K562 (cell line): Measurements from ENCODE around the gene BAG5. TPM values are rescaled to one million over a fixed set of nuclear protein-coding genes. Genes with fewer than 3 reads are reported as not detected.

Source experiments
- BACH1 ChIP-seq: fragments of 200-800 bp; sonication (Bioruptor generic); IDR thresholded peaks from 2 replicates; pipeline ENCODE4 v1.6.1; 2016; ENCODE audit warnings: missing genetic modification characterization, missing compliant biosample characterization
- CEBPG ChIP-seq, 3 experiments: fragments of 200-800 bp in 1 of 3; sonication (Bioruptor generic) in 1 of 3; sonication (generic) in 1 of 3; formaldehyde crosslinking in 1 of 3; IDR thresholded peaks in 2 of 3; conservative IDR thresholded peaks in 1 of 3; 2 replicates each; pipeline versions ENCODE4 v1.6.1 to v1.8.0; 2016 to 2022; ENCODE audit warnings: missing compliant biosample characterization in 2 of 3, missing genetic modification characterization in 2 of 3, mild to moderate bottlenecking in 1 of 3, missing genetic modification reagents in 1 of 3
- FOXK2 ChIP-seq, 2 experiments: fragments of 450-650 bp; IDR thresholded peaks in 1 of 2; conservative IDR thresholded peaks in 1 of 2; 2 replicates each; pipeline ENCODE4 v1.6.1; 2016; ENCODE audit warnings: low read depth in 2 of 2, mild to moderate bottlenecking in 1 of 2
- GABPB2 ChIP-seq: fragments of 250-450 bp; sonication (Bioruptor Pico); conservative IDR thresholded peaks from 2 replicates; pipeline ENCODE4 v1.5.1; 2021; ENCODE audit warnings: mild to moderate bottlenecking
- HNRNPL ChIP-seq: fragments of 200-400 bp; formaldehyde crosslinking; IDR thresholded peaks from 2 replicates; pipeline ENCODE4 v1.6.1; 2017; ENCODE audit warnings: low read depth, mild to moderate bottlenecking, low read length
- KDM5B ChIP-seq: fragments of 200-600 bp; sonication (generic); IDR thresholded peaks from 2 replicates; pipeline ENCODE4 v1.6.1; 2012; ENCODE audit warnings: low read depth, mild to moderate bottlenecking, moderate library complexity, low read length, control low read depth, inconsistent platforms; ENCODE audit not compliant: insufficient replicate concordance
- POLR3G ChIP-seq: IDR thresholded peaks from 2 replicates; pipeline ENCODE4 v1.6.1; 2011; ENCODE audit not compliant: insufficient read length, insufficient replicate concordance; ENCODE audit errors: extremely low read depth
- RAD51 ChIP-seq: fragments of 450-650 bp; IDR thresholded peaks from 2 replicates; pipeline ENCODE4 v1.7.1; 2016; ENCODE audit warnings: low read depth, mild to moderate bottlenecking, borderline replicate concordance
- SIRT6 ChIP-seq: IDR thresholded peaks from one replicate; pipeline ENCODE4 v1.6.1; 2012; ENCODE audit warnings: low read depth, mild to moderate bottlenecking, control low read depth, inconsistent platforms, low read length, moderate library complexity
- THRAP3 ChIP-seq: fragments of 450-650 bp; IDR thresholded peaks from 2 replicates; pipeline ENCODE4 v1.6.1; 2016; ENCODE audit warnings: mild to moderate bottlenecking, inconsistent platforms, borderline replicate concordance
- ZBTB33 ChIP-seq: sonication (generic); formaldehyde crosslinking; IDR thresholded peaks from 2 replicates; pipeline ENCODE4 v1.8.1; 2023; ENCODE audit warnings: mild to moderate bottlenecking, missing genetic modification reagents
- ZNF609 ChIP-seq: sonication (generic); formaldehyde crosslinking; IDR thresholded peaks from 2 replicates; pipeline ENCODE4 v1.8.1; 2023; ENCODE audit warnings: missing genetic modification reagents, mild to moderate bottlenecking, borderline replicate concordance
- polyA plus RNA-seq, 8 experiments: library from polyadenylated mRNA; depleted of rRNA in 4 of 8; stranded (reverse) in 5 of 8; unstranded in 3 of 8; fragments of >200 nt; fragmentation: Nextera tagmentation in 2 of 8; fragmentation: Illumina TruSeq in 1 of 8; extraction: Ambion mirVana in 2 of 8; extraction: Trizol in 1 of 8; gene quantifications; 2 replicates each; pipeline versions ENCODE4 v1.2.1 to v1.2.3, GENCODE V29; 2011 to 2014; ENCODE audit warnings: inconsistent platforms in 1 of 8, missing spikeins in 1 of 8
- total RNA-seq, 7 experiments: library from RNA; depleted of rRNA in 6 of 7; stranded (reverse); fragments of >200 nt in 6 of 7; fragmentation: Illumina TruSeq in 2 of 7; extraction: Trizol in 2 of 7; gene quantifications; 2 replicates each; pipeline versions ENCODE4 v1.2.1 to v1.2.3, GENCODE V29; 2011 to 2021; ENCODE audit warnings: low replicate concordance in 1 of 7
- TF ChIP-seq, protein P1 (sequence below): fragments of 450-650 bp; IDR thresholded peaks from 2 replicates; pipeline ENCODE4 v1.6.1; 2017; ENCODE audit warnings: mild to moderate bottlenecking, moderate library complexity
- TF ChIP-seq, protein P2 (sequence below), 2 experiments: IDR thresholded peaks in 1 of 2; conservative IDR thresholded peaks in 1 of 2; 2 replicates each; pipeline ENCODE4 v1.6.1; 2016; ENCODE audit warnings: low read depth in 2 of 2, mild to moderate bottlenecking in 1 of 2, missing compliant biosample characterization in 1 of 2, missing genetic modification characterization in 1 of 2, moderate library complexity in 1 of 2

Gene BAG5
- total and polyA plus RNA-seq, 9 of the 15 experiments (the other 6 are each of a cell fraction or from before 2014, with no cell fraction given), result 7.9 to 21.4 (median 13.2) TPM

- TF ChIP-seq, protein P1, sequence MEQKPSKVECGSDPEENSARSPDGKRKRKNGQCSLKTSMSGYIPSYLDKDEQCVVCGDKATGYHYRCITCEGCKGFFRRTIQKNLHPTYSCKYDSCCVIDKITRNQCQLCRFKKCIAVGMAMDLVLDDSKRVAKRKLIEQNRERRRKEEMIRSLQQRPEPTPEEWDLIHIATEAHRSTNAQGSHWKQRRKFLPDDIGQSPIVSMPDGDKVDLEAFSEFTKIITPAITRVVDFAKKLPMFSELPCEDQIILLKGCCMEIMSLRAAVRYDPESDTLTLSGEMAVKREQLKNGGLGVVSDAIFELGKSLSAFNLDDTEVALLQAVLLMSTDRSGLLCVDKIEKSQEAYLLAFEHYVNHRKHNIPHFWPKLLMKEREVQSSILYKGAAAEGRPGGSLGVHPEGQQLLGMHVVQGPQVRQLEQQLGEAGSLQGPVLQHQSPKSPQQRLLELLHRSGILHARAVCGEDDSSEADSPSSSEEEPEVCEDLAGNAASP, result no peak
- TF ChIP-seq THRAP3, result no peak
- no peak for TF ChIP-seq HNRNPL
- no peak for TF ChIP-seq POLR3G
- no peak for TF ChIP-seq SIRT6
- no peak for TF ChIP-seq CEBPG (CRISPR knock-in tag; IDR thresholded peaks at IDR 0.05)
- TF ChIP-seq CEBPG (tag; conservative IDR thresholded peaks at IDR 0.05 in 1 of 2, IDR thresholded peaks at IDR 0.05 in 1 of 2), result no peak
- TF ChIP-seq ZNF609 (CRISPR knock-in tag), result no peak
- TF ChIP-seq FOXK2 (conservative IDR thresholded peaks at IDR 0.05 in 1 of 2, IDR thresholded peaks at IDR 0.05 in 1 of 2; ENCODE audit: low read depth in 2 of 2), result no peak
- no peak for TF ChIP-seq BACH1 (tag)
- TF ChIP-seq, protein P2, sequence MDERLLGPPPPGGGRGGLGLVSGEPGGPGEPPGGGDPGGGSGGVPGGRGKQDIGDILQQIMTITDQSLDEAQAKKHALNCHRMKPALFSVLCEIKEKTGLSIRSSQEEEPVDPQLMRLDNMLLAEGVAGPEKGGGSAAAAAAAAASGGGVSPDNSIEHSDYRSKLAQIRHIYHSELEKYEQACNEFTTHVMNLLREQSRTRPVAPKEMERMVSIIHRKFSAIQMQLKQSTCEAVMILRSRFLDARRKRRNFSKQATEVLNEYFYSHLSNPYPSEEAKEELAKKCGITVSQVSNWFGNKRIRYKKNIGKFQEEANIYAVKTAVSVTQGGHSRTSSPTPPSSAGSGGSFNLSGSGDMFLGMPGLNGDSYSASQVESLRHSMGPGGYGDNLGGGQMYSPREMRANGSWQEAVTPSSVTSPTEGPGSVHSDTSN (CRISPR knock-in tag; IDR thresholded peaks at IDR 0.05; ENCODE audit: low read depth), result no peak
- TF ChIP-seq, protein P2 (tag; conservative IDR thresholded peaks at IDR 0.05; ENCODE audit: low read depth), result no peak
- no peak for TF ChIP-seq GABPB2 (CRISPR knock-in tag)
- TF ChIP-seq ZBTB33 (CRISPR knock-in tag), result no peak
- TF ChIP-seq RAD51, result no peak
- TF ChIP-seq KDM5B, result no peak
These were observed 15.6 kb downstream of the BAG5 start (continued) for GRCh38 chr14:103546652-103547454.
